ENCODE results near the gene KCNH3. TPM values are rescaled to one million over a fixed set of nuclear protein-coding genes. Genes with fewer than 3 reads are reported as not detected.

Gene KCNH3
- total RNA-seq, result 7.9 TPM

GRCh38 chr12:49538510-49539403 is at the start of gene KCNH3:
Gene KCNH3, plus strand, starts transcription at chr12:49539030. Its CDS starts 387 bp downstream, at chr12:49539417.

GRCh38 chr12:49567611-49568441 is 29.0 kb downstream of the KCNH3 start, which contains the start of gene MCRS1:
Gene MCRS1, minus strand, starts transcription at chr12:49568142. Its CDS starts 1,411 bp downstream, at chr12:49566731.

GRCh38 chr12:49605539-49605938 is 66.7 kb downstream of the KCNH3 start, which contains the start of gene FAM186B:
Gene FAM186B, minus strand, starts transcription at chr12:49605639. Its CDS starts 162 bp downstream, at chr12:49605477.

Small RNA genes lying within 50 kb of the gene (small RNA-seq; reads per million reads assigned to genes)
- gene POLR2KP1 (ENCODE audit: low replicate concordance) (not detected), gene RNU6-834P (ENCODE audit: low replicate concordance) (not detected)

Other genes starting within 250 kb of the KCNH3 start
- gene PRPH, start 243.9 kb upstream of the KCNH3 start, total RNA-seq, result 0.18 TPM
- gene TROAP, start 215.8 kb upstream of the KCNH3 start, total RNA-seq, result 13.0 TPM
- 1.1 TPM for gene C1QL4, start 201.8 kb upstream of the KCNH3 start, total RNA-seq
- gene DNAJC22, start 192.1 kb upstream of the KCNH3 start, total RNA-seq, result 14.1 TPM
- 33.9 TPM for gene SPATS2, start 171.6 kb upstream of the KCNH3 start, total RNA-seq
- 54.4 TPM for gene MCRS1, start 29.1 kb downstream of the KCNH3 start, total RNA-seq
- gene FAM186B, start 66.6 kb downstream of the KCNH3 start, total RNA-seq, result 0.47 TPM
- gene PRPF40B, start 84.5 kb downstream of the KCNH3 start, total RNA-seq, result 22.2 TPM
- 53.1 TPM for gene FMNL3, start 168.4 kb downstream of the KCNH3 start, total RNA-seq
- 437 TPM for gene TMBIM6, start 202.5 kb downstream of the KCNH3 start, total RNA-seq